Activated T-helper 17 cell treated with anti-CD3 and anti-CD28 coated beads, Interleukin-2, amount 50 U/mL, for 72 hours (primary cell): ENCODE measurements around the gene ARPC1B. TPM values are rescaled to one million over a fixed set of nuclear protein-coding genes. Genes with fewer than 3 reads are reported as not detected.
"Not testable (repeated sequence)": the region's sequence is repeated elsewhere in the genome, so short reads cannot be mapped to it uniquely, and the experiment has no call there.

ENCODE experiments used
- ATAC-seq: fragments of 150-1000 bp; cut with Tn5 transposase; replicated peaks from 2 replicates; pipeline ENCODE4 v1.10.0; 2021; ENCODE audit warnings: mild to moderate bottlenecking, moderate library complexity
- H3K27ac Mint-ChIP-seq: one replicate; pipeline ENCODE4 v1.8.0; 2022; ENCODE audit warnings: mixed read lengths
- H3K27me3 Mint-ChIP-seq: one replicate; pipeline ENCODE4 v1.8.0; 2022; ENCODE audit warnings: mixed read lengths
- H3K36me3 Mint-ChIP-seq: one replicate; pipeline ENCODE4 v1.8.0; 2022; ENCODE audit warnings: low read depth, mild to moderate bottlenecking, mixed read lengths
- H3K4me1 Mint-ChIP-seq: one replicate; pipeline ENCODE4 v1.8.0; 2022; ENCODE audit warnings: mixed read lengths
- H3K4me3 Mint-ChIP-seq: one replicate; pipeline ENCODE4 v1.8.0; 2022; ENCODE audit warnings: mild to moderate bottlenecking, mixed read lengths
- H3K9me3 Mint-ChIP-seq: one replicate; pipeline ENCODE4 v1.8.0; 2022; ENCODE audit warnings: mixed read lengths
- total RNA-seq, 2 donors: library from RNA; stranded (reverse); gene quantifications; one replicate each; pipeline ENCODE4 v1.2.3, GENCODE V29; 2022

The ARPC1B gene
- total RNA-seq, 2 donors from 2014 or later = 223 to 410 TPM

- peak; percentile 45 for ATAC-seq
- peaks cover 31% of the 10 kb centered on the region for H3K4me1 Mint-ChIP-seq
These were observed 4.6 kb downstream of the ARPC1B start for GRCh38 chr7:99379043-99379577.

GRCh38 chr7:99379693-99380031, 5.1 kb downstream of the ARPC1B start:
- H3K27me3 Mint-ChIP-seq, ATAC-seq, H3K9me3 Mint-ChIP-seq: not testable (repeated sequence)
- Mint-ChIP-seq H3K27ac (peak overlapping the region; percentile 96), H3K4me3 (peak overlapping the region; percentile 86), H3K36me3 (peaks cover 85% of the 10 kb centered on the region), H3K4me1 (peaks cover 31% of the 10 kb centered on the region)

More at GRCh38 chr7:99379043-99379577, 4.6 kb downstream of the ARPC1B start:
- Mint-ChIP-seq H3K36me3 (peaks cover 80% of the 10 kb centered on the region), H3K4me3 (peak overlapping the region; percentile 86), H3K9me3 (no peaks in the 10 kb centered on the region), H3K27ac (peak overlapping the region; percentile 96), H3K27me3 (no peaks in the 10 kb centered on the region)

- Mint-ChIP-seq H3K27ac (peak overlapping the region; percentile 96), H3K4me1 (peaks cover 31% of the 10 kb centered on the region)
These were observed 5.7 kb downstream of the ARPC1B start for GRCh38 chr7:99380032-99380822.

DNA sequence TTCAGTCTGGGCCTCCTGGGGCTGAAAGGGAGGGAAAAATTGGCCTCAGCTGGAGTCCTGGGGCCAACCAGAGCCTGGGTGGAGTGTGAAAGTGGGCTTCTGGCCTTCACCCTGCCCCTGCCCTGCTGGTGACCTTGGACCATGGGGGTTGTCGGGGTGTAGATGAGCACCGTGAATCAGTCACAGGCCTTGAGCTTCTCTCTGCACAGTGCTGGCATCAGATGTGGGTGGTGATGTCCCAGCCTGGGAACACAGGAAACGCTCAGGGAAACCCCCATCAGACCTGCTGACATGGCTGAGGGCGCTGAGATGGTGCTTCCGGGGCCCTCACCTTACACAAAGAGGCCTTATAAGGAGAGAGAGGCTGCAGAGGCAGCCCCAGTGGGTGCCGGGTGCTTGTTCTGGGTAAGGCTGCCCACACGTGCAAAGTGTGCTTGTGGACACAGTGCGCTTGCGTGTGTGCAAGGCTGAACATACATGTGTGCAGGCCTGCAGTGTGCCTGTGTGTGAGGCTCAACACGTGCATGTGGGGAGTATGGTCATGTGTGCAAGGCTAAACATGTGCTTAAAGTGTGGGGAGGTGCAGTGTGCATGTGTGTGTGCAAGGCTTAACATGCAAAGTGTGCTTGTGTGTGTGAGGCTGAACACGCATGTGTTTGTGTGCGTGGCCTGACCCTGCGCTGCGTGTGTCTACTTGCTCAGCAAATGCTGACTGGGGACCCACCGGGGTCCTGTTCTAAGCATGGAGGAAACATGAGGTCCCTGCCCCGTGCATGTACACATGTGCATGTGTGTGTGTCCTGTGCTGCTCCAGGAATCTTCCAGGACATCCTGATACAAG, 6.5 kb downstream of the ARPC1B start:
- H3K27me3 Mint-ChIP-seq = no peaks in the 10 kb centered on the region
- H3K27ac Mint-ChIP-seq = peak overlapping the region; percentile 96
- H3K9me3 Mint-ChIP-seq = no peaks in the 10 kb centered on the region
- peaks cover 31% of the 10 kb centered on the region for H3K4me1 Mint-ChIP-seq
- peak; percentile 85 for ATAC-seq
- peaks cover 92% of the 10 kb centered on the region for H3K36me3 Mint-ChIP-seq
- peak overlapping the region; percentile 86 for H3K4me3 Mint-ChIP-seq

More at GRCh38 chr7:99380032-99380822, 5.7 kb downstream of the ARPC1B start:
- peaks cover 90% of the 10 kb centered on the region for H3K36me3 Mint-ChIP-seq
- peak; percentile 35 for ATAC-seq
- no peaks in the 10 kb centered on the region for H3K9me3 Mint-ChIP-seq
- H3K27me3 Mint-ChIP-seq = no peaks in the 10 kb centered on the region
- peak overlapping the region; percentile 86 for H3K4me3 Mint-ChIP-seq

DNA sequence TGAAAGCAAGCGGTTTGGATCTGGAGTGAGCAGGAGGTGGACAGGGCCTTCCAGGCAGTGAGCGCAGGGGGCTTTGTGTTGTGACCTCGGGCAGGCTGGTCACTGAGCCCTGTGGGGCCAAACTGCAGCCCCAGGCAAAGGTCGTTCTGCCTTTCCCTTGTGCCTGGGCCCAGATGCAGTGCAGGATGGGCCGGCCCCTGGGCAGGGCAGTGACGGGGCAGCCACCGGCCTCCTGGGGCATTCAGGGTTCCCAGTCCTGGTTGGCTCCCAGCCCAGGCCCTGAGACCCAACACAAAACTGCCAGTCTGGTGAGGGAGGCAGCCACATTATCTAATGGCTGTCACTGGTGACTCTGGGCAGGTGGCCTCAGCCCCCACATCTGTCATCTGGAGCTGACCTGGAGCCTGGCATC, 7.1 kb downstream of the ARPC1B start:
- Mint-ChIP-seq H3K4me1 (peaks cover 31% of the 10 kb centered on the region), H3K27me3 (no peaks in the 10 kb centered on the region), H3K36me3 (peaks cover 92% of the 10 kb centered on the region), H3K27ac (peak overlapping the region; percentile 96), H3K4me3 (peak overlapping the region; percentile 86), H3K9me3 (no peaks in the 10 kb centered on the region)
- no peak for ATAC-seq

GRCh38 chr7:99383203-99383602, 8.7 kb downstream of the ARPC1B start:
- H3K4me1 Mint-ChIP-seq = peaks cover 28% of the 10 kb centered on the region
- peak overlapping the region; percentile 47 for H3K4me3 Mint-ChIP-seq
- no peaks in the 10 kb centered on the region for H3K9me3 Mint-ChIP-seq
- no peak for ATAC-seq
- peaks cover 92% of the 10 kb centered on the region for H3K36me3 Mint-ChIP-seq
- H3K27ac Mint-ChIP-seq = peak overlapping the region; percentile 84
- H3K27me3 Mint-ChIP-seq = no peaks in the 10 kb centered on the region

GRCh38 chr7:99383791-99384370, 9.4 kb downstream of the ARPC1B start:
- H3K4me1 Mint-ChIP-seq = peaks cover 27% of the 10 kb centered on the region

GRCh38 chr7:99384523-99384922, 10.0 kb downstream of the ARPC1B start:
- Mint-ChIP-seq H3K4me1 (peaks cover 22% of the 10 kb centered on the region), H3K4me3 (no peak overlapping the region), H3K27ac (peak overlapping the region; percentile 84), H3K9me3 (no peaks in the 10 kb centered on the region), H3K36me3 (peaks cover 92% of the 10 kb centered on the region), H3K27me3 (no peaks in the 10 kb centered on the region)
- ATAC-seq = no peak

More at GRCh38 chr7:99383791-99384370, 9.4 kb downstream of the ARPC1B start:
- Mint-ChIP-seq H3K36me3 (peaks cover 92% of the 10 kb centered on the region), H3K27me3 (no peaks in the 10 kb centered on the region), H3K27ac (peak overlapping the region; percentile 84), H3K9me3 (no peaks in the 10 kb centered on the region), H3K4me3 (peak overlapping the region; percentile 47)
- no peak for ATAC-seq

- H3K36me3 Mint-ChIP-seq = peaks cover 92% of the 10 kb centered on the region
- H3K4me3 Mint-ChIP-seq = no peak overlapping the region
- H3K27me3 Mint-ChIP-seq = no peaks in the 10 kb centered on the region
- peaks cover 15% of the 10 kb centered on the region for H3K4me1 Mint-ChIP-seq
- ATAC-seq = no peak
- H3K9me3 Mint-ChIP-seq = no peaks in the 10 kb centered on the region
- H3K27ac Mint-ChIP-seq = peak overlapping the region; percentile 61
These were observed 11.0 kb downstream of the ARPC1B start for GRCh38 chr7:99385564-99385963.

DNA sequence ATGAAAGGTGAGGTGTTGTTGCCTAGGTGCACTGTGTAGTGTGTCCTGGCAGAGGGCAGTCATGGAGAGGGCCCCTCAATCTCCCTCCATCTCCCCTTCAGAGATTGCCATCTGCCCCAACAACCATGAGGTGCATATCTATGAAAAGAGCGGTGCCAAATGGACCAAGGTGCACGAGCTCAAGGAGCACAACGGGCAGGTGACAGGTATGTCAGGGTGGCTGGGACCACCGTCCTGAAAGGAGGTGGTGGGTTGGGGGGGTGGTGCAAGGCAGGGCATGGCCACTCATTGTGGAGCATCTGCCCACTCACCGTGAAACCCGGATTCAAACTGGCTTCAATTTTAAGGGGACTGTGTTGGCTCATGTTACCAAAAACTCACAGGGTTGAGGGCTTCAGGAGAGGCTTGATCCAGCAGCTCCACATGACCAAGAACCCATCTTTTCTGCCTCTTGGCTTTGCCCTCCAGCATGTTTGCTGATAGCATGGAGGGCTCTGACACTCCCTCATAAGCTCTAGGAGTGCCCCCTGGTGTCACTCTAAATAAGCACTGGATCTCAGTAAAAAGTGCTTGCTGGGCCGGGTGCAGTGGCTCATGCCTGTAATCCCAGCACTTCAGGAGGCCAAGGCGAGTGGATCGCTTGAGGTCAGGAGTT, 12.2 kb downstream of the ARPC1B start:
- H3K27ac Mint-ChIP-seq = no peak overlapping the region
- peak; percentile 50 for ATAC-seq
- H3K4me1 Mint-ChIP-seq = peaks cover 9% of the 10 kb centered on the region
- H3K4me3 Mint-ChIP-seq = no peak overlapping the region
- H3K36me3 Mint-ChIP-seq = peaks cover 93% of the 10 kb centered on the region
- H3K27me3 Mint-ChIP-seq = no peaks in the 10 kb centered on the region
- H3K9me3 Mint-ChIP-seq = no peaks in the 10 kb centered on the region

- H3K9me3 Mint-ChIP-seq, ATAC-seq, H3K27me3 Mint-ChIP-seq, H3K4me1 Mint-ChIP-seq, H3K27ac Mint-ChIP-seq, H3K4me3 Mint-ChIP-seq: not testable (repeated sequence)
- H3K36me3 Mint-ChIP-seq = peaks cover 94% of the 10 kb centered on the region
These were observed 12.7 kb downstream of the ARPC1B start for GRCh38 chr7:99387239-99387635.

- no peak overlapping the region for H3K4me3 Mint-ChIP-seq
- no peak overlapping the region for H3K27ac Mint-ChIP-seq
- peaks cover 99% of the 10 kb centered on the region for H3K36me3 Mint-ChIP-seq
- no peaks in the 10 kb centered on the region for H3K9me3 Mint-ChIP-seq
- H3K27me3 Mint-ChIP-seq = no peaks in the 10 kb centered on the region
- peaks cover 9% of the 10 kb centered on the region for H3K4me1 Mint-ChIP-seq
- ATAC-seq = no peak
These were observed 13.4 kb downstream of the ARPC1B start for GRCh38 chr7:99387912-99388311.

DNA sequence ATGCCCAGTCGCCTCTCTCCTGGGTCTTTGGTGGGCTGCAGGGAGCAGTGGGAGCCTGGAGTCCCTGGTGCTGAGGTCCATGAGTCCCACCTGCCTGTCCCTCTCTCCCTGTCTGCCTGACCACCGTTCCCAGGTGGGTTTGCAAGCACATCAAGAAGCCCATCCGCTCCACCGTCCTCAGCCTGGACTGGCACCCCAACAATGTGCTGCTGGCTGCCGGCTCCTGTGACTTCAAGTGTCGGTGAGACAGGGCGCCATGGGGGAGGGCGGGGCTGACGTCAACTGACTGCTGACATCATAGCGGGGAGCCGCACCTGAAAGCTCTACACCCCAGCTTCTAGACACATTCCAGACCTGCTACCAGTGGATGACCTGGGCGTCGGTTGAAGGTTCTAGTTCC, 15.2 kb downstream of the ARPC1B start:
- Mint-ChIP-seq H3K9me3 (no peaks in the 10 kb centered on the region), H3K27me3 (no peaks in the 10 kb centered on the region), H3K36me3 (peaks cover 100% of the 10 kb centered on the region), H3K4me3 (no peak overlapping the region), H3K4me1 (no peaks in the 10 kb centered on the region), H3K27ac (no peak overlapping the region)
- ATAC-seq = no peak
